C4-2B (cell line): ENCODE data around the gene FXR2.
A peak's percentile ranks its signal among the peaks of the same experiment; 100 is the strongest.

Experiments used
- H3K27ac ChIP-seq: fragments of 450-650 bp; 2 replicates; pipeline ENCODE4 v1.5.1; 2017
- ZFX ChIP-seq: fragments of 450-650 bp; IDR thresholded peaks from 2 replicates; pipeline ENCODE4 v1.6.1; 2017
- TF ChIP-seq, protein P1 (sequence below): fragments of 450-650 bp; conservative IDR thresholded peaks from 2 replicates; pipeline ENCODE4 v1.5.1; 2017; ENCODE audit warnings: mild to moderate bottlenecking

The FXR2 gene

GRCh38 chr17:7634384-7634783 is 19.7 kb upstream of the FXR2 start:
- TF ChIP-seq ZFX, result no peak
- TF ChIP-seq, protein P1, sequence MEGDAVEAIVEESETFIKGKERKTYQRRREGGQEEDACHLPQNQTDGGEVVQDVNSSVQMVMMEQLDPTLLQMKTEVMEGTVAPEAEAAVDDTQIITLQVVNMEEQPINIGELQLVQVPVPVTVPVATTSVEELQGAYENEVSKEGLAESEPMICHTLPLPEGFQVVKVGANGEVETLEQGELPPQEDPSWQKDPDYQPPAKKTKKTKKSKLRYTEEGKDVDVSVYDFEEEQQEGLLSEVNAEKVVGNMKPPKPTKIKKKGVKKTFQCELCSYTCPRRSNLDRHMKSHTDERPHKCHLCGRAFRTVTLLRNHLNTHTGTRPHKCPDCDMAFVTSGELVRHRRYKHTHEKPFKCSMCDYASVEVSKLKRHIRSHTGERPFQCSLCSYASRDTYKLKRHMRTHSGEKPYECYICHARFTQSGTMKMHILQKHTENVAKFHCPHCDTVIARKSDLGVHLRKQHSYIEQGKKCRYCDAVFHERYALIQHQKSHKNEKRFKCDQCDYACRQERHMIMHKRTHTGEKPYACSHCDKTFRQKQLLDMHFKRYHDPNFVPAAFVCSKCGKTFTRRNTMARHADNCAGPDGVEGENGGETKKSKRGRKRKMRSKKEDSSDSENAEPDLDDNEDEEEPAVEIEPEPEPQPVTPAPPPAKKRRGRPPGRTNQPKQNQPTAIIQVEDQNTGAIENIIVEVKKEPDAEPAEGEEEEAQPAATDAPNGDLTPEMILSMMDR, result no peak; the same call in 1 of the 2 replicates
- no peak overlapping the region for H3K27ac ChIP-seq

GRCh38 chr17:7633093-7633492 is 18.4 kb upstream of the FXR2 start:
- H3K27ac ChIP-seq, result no peak overlapping the region
- no peak for TF ChIP-seq ZFX
- TF ChIP-seq, protein P1, result no peak

DNA sequence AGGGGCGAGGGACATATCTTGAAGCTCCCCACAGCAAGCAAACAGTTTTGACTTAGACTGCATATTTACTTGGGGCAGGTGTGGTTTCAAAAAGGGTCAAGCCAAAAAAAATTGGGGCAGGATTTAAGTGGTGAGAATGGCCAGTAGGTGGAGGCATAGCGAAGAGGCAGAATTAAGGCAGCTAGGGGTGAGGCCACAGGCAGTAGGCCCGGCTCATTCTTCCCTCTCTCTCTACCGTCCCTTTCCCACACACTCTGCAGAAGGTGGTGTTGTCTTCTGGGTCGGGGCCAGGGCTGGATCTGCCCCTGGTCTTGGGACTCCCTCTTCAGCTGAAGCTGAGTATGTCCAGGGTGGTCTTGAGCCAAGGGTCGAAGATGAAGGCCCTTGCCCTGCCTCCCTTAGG is 17.8 kb upstream of the FXR2 start:
- H3K27ac ChIP-seq, result no peak overlapping the region
- TF ChIP-seq, protein P1, result peak; percentile 79
- TF ChIP-seq ZFX, result no peak

DNA sequence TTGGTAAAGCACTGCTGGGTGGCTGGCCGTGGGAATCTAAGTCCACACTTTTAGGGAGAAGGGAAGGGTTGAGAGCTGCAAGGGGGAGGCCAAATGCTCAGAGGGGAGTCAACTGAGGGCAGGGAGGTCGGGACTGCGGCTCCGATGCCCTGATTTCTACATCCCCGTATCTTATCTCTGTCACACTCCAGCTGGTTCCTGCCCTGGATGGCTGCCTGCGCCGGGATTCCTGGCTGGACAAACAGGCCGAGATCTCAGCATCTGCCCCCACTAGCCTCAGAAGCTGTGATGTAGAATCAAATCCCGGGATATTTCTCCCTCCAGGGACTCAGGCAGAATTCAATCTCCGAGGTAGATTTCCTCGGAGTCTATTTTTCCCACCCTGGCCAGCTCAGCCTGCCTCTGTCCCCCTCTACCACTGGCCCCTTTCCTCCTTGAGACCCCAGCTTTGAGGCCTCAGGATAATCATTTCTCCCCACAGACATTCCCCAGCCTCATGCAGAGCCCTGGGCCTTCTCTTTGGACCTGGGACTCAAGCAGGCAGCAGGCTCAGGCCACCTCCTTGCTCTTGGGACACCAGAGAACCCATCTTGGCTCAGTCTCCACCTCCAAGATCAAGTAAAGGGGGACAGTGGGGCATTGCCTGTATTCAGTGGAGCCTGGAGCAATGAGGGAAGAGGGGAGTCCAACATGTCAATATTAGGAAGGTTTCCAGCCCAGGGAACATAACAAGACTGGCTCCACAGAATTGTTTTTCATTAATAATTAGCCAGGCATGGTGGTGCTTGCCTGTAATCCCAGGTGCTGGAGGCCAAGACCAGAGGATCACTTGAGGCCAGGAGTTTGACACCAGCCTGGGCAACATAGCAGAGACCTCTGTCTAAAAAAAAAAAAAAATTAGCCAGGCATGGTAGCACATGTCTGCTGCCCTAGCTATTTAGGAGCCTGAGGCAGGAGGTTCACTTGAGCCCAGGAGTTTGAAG is 17.0 kb upstream of the FXR2 start:
- TF ChIP-seq, protein P1, result no peak
- no peak for TF ChIP-seq ZFX
- H3K27ac ChIP-seq, result no peak overlapping the region

DNA sequence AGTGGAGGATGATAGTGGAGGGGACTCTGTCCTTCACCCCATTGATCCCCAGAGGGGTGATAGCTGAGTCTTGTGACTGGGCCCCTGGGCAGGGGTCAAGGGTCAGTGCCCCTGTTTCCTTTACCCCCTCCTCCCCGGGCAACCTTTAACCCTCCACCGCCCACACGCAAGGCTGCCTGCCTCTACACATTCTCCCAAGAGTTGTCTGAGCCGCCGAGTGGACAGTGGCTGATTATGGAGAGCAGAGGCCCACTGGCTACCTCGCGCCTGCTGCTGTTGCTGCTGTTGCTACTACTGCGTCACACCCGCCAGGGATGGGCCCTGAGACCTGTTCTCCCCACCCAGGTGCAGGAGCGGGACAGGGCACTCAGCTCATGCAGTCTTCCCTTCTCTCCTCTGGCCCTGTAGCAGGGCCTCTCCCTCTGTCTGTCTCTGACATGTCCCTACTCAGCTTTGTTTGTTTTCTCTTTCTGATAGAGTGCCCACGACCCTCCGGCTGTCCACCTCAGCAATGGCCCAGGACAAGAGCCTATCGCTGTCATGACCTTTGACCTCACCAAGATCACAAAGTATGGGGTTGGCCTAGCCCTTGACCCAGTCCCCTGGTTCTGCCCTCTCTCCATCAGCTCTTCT is 15.4 kb upstream of the FXR2 start, which contains the start of gene SHBG:
Gene SHBG, plus strand, starts transcription at position 197 of the 633 bp plus-strand sequence. Its CDS starts 38 bp downstream, at position 235.
- TF ChIP-seq, protein P1, result no peak
- no peak for TF ChIP-seq ZFX
- H3K27ac ChIP-seq, result no peak within 1 kb of the TSS

- TF ChIP-seq ZFX, result peak; percentile 89; the same call in 1 of the 2 replicates
- TF ChIP-seq, protein P1, result no peak
- peak within 1 kb of the TSS; percentile 76 for H3K27ac ChIP-seq
These were observed 12.8 kb upstream of the FXR2 start, which contains the start of gene SAT2 for GRCh38 chr17:7627250-7628121. SAT2 (minus strand) TSS chr17:7627821; CDS start chr17:7627635, 186 bp downstream.
